HEK293 (cell line): ENCODE results near the gene ADM.

Experiments
- KLF10 ChIP-seq: fragments of 450-650 bp; IDR thresholded peaks from 2 replicates; pipeline ENCODE4 v1.5.1; 2018; ENCODE audit warnings: missing biosample characterization, mild to moderate bottlenecking, missing genetic modification characterization
- ZNF221 ChIP-seq: fragments of 450-650 bp; formaldehyde crosslinking; IDR thresholded peaks from 2 replicates; pipeline ENCODE4 v1.5.1; 2017; ENCODE audit warnings: missing biosample characterization, missing genetic modification characterization, borderline replicate concordance
- TF ChIP-seq, protein P1 (sequence below): fragments of 450-650 bp; IDR thresholded peaks from 2 replicates; pipeline ENCODE4 v1.5.1; 2018; ENCODE audit warnings: missing biosample characterization, mild to moderate bottlenecking, missing genetic modification characterization
- TF ChIP-seq, protein P2 (sequence below): fragments of 450-650 bp; formaldehyde crosslinking; IDR thresholded peaks from 2 replicates; pipeline ENCODE4 v1.5.1; 2016; ENCODE audit warnings: missing biosample characterization, missing genetic modification characterization, borderline replicate concordance
- TF ChIP-seq, protein P3 (sequence below): fragments of 450-650 bp; formaldehyde crosslinking; IDR thresholded peaks from 2 replicates; pipeline ENCODE4 v1.5.1; 2016; ENCODE audit warnings: missing biosample characterization, missing genetic modification characterization

DNA sequence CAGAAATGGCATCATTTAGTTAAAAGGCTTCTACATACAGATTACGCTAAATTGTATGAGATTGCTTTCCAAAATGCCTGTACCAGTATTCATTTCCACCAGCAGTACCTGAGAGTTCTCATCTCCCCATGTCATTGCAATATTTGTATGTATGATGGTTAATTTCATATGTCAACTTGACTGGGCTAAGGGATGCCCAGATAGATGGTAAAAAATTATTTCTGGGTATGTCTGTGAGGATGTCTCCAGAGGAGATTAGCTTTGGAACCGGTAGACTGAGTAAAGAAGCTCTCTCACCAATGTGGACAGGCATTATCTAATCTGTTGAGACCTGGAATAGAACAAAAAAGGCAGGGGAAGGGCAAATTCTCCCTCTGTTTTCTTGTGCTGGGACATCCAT is 6.9 kb downstream of the ADM start:
- TF ChIP-seq, protein P1, sequence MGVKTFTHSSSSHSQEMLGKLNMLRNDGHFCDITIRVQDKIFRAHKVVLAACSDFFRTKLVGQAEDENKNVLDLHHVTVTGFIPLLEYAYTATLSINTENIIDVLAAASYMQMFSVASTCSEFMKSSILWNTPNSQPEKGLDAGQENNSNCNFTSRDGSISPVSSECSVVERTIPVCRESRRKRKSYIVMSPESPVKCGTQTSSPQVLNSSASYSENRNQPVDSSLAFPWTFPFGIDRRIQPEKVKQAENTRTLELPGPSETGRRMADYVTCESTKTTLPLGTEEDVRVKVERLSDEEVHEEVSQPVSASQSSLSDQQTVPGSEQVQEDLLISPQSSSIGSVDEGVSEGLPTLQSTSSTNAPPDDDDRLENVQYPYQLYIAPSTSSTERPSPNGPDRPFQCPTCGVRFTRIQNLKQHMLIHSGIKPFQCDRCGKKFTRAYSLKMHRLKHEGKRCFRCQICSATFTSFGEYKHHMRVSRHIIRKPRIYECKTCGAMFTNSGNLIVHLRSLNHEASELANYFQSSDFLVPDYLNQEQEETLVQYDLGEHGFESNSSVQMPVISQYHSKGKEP (tag by site-specific recombination) = no peak
- TF ChIP-seq, protein P2, sequence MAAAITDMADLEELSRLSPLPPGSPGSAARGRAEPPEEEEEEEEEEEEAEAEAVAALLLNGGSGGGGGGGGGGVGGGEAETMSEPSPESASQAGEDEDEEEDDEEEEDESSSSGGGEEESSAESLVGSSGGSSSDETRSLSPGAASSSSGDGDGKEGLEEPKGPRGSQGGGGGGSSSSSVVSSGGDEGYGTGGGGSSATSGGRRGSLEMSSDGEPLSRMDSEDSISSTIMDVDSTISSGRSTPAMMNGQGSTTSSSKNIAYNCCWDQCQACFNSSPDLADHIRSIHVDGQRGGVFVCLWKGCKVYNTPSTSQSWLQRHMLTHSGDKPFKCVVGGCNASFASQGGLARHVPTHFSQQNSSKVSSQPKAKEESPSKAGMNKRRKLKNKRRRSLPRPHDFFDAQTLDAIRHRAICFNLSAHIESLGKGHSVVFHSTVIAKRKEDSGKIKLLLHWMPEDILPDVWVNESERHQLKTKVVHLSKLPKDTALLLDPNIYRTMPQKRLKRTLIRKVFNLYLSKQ (tag by site-specific recombination) = no peak
- TF ChIP-seq, protein P3, sequence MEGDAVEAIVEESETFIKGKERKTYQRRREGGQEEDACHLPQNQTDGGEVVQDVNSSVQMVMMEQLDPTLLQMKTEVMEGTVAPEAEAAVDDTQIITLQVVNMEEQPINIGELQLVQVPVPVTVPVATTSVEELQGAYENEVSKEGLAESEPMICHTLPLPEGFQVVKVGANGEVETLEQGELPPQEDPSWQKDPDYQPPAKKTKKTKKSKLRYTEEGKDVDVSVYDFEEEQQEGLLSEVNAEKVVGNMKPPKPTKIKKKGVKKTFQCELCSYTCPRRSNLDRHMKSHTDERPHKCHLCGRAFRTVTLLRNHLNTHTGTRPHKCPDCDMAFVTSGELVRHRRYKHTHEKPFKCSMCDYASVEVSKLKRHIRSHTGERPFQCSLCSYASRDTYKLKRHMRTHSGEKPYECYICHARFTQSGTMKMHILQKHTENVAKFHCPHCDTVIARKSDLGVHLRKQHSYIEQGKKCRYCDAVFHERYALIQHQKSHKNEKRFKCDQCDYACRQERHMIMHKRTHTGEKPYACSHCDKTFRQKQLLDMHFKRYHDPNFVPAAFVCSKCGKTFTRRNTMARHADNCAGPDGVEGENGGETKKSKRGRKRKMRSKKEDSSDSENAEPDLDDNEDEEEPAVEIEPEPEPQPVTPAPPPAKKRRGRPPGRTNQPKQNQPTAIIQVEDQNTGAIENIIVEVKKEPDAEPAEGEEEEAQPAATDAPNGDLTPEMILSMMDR (tag by site-specific recombination) = no peak
- no peak for TF ChIP-seq KLF10 (tag by site-specific recombination)
- TF ChIP-seq ZNF221 (tag by site-specific recombination) = no peak
